VCaP (cell line): ENCODE results near the gene SAA2.
"Not testable (repeated sequence)": the region's sequence is repeated elsewhere in the genome, so short reads cannot be mapped to it uniquely, and the experiment has no call there.

ENCODE experiments used
- H3K27ac ChIP-seq: fragments of 450-650 bp; 2 replicates; pipeline ENCODE4 v1.5.1; 2017
- CTCF ChIP-seq: fragments of 450-650 bp; conservative IDR thresholded peaks from 2 replicates; pipeline ENCODE4 v1.5.1; 2017; ENCODE audit warnings: mild to moderate bottlenecking, moderate library complexity

The SAA2 gene

DNA sequence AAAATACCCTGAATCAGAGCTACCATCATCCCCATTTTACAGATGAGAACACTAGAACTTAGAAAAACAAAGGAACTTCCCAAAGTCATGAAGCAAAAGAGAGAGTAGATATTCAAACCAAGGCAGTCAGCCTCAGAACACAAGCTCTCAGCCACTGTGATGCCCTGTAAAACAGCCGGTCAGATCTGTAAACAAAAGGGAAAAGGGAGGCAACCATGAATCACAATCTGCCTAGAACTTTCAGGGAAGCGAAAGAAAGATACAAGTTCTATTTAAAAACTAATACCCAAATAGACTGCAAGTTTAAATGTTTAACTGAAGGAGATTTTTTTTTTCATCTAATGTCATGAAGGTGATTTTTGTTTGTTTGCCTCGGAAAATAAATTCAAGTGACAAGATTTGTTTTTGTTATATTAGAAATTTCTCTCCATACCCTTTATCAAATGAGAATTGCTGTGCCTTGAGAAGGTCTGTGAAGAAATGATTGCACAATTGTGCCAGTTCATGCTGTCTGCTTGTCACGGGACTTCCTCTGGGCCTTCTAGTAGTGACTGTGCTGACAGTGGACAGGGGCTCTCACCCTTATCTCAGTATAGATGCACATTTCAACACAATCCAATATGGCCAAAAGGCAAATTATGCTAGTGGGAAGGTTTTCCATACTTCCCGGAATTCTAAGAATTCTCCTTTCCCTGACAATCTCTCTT is 29.2 kb upstream of the SAA2 start:
- TF ChIP-seq CTCF: no peak
- no peak overlapping the region for H3K27ac ChIP-seq

DNA sequence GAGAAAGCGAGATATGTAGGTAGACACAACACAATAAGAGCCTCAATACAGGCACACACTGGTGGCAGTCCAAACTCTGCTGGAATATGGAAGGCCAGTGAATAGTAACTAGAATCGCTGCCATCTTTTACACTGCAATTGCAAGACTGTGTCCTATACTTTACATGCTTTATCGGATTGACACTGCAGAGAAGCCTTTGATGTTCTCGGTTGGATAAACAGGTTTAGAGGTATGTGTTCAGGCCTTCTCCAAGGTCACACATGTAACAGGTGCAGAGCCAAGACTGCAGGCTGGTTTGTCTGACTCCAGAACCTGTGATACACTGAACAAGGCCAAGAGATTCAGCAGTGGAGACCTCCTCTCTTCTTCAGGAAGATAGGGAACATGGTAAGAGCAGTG is 22.7 kb upstream of the SAA2 start:
- no peak for TF ChIP-seq CTCF
- no peak overlapping the region for H3K27ac ChIP-seq

- H3K27ac ChIP-seq: no peak overlapping the region
- TF ChIP-seq CTCF: no peak
These were observed 21.6 kb upstream of the SAA2 start for GRCh38 chr11:18270102-18270501.

- H3K27ac ChIP-seq: not testable (repeated sequence)
These were observed 20.8 kb upstream of the SAA2 start for GRCh38 chr11:18269252-18269651.

- not testable (repeated sequence) for H3K27ac ChIP-seq
These were observed 19.1 kb upstream of the SAA2 start for GRCh38 chr11:18267335-18268133.

- no peak for TF ChIP-seq CTCF
- no peak within 1 kb of the TSS for H3K27ac ChIP-seq
These were observed 17.5 kb upstream of the SAA2 start, which contains the start of gene SAA1 for GRCh38 chr11:18265949-18266348. Gene SAA1, plus strand, starts transcription at chr11:18266264. Its CDS starts 624 bp downstream, at chr11:18266888.

DNA sequence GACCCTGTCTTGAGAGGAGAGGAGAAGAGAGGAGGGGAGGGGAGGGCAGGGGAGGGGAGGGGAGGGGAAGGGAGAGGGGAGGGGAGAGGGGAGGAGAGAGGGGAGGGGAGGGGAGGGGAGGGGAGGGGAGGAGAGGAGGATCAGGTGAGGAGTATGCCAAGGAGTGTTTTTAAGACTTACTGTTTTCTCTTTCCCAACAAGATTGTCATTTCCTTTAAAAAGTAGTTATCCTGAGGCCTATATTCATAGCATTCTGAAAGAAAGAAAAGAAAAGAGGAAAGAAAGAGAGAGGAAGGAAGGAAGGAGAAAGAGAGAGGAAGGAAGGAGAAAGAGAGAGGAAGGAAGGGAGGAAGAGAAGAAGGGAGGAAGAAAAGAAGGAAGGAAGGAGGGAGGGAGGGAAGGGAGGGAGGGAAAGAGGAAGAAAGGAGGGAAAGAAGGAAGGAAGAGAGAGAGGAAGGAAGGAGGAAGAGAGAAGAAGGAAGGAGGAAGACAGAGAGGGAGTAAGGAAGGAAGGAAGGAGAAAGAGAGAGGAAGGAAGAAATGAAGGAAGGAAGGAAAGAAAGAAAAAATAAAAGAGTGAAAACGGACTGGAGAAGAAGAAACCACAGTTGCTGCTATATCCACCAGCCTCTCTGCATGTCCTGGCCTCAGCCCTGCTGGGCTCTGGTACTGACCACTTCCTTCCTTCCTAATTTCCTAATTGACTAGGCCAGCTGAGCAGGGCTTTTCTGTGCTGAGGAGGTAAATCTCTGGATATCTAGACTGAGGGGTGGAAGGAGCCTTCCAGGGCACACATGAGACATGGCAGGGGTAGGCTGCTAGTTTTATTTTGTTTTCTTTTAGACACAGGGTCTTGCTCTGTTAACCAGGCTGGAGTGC is 16.4 kb upstream of the SAA2 start:
- H3K27ac ChIP-seq: no peak overlapping the region
- no peak for TF ChIP-seq CTCF

DNA sequence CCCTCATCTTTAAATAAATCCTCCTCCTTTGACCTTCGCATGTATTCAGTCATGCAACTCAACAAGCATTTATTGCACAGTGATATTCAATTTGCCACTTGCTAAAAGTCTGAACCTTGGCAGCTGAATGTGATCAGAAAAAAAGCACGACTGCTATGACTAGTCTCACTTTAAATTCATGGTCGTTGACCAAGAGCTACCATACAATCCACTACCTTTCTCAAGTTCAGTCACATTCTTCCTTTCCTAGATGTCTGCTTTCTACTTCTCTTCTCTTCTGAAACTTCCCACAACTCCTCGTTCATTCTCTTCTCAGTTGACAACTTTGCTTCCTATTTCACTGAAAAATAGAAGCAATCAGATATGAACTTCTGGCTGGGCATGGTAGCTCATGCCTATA is 15.6 kb upstream of the SAA2 start:
- TF ChIP-seq CTCF: no peak

DNA sequence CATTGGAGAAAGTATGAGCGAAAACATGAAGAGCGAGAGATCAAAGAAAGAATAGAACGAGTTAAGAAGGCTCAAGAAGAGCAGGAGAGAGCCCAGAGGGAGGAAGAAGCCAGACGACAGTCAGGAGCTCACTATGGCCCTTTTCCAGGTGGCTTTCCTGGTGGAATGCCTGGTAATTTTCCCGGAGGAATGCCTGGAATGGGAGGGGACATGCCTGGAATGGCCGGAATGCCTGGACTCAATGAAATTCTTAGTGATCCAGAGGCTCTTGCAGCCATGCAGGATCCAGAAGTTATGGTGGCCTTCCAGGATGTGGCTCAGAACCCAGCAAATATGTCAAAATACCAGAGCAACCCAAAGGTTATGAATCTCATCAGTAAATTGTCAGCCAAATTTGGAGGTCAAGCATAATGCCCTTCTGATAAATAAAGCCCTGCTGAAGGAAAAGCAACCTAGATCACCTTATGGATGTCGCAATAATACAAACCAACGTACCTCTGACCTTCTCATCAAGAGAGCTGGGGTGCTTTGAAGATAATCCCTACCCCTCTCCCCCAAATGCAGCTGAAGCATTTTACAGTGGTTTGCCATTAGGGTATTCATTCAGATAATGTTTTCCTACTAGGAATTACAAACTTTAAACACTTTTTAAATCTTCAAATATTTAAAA is 14.3 kb upstream of the SAA2 start:
- H3K27ac ChIP-seq: not testable (repeated sequence)

More for the DNA sequence above, 15.6 kb upstream of the SAA2 start:
- H3K27ac ChIP-seq: no peak overlapping the region
